Measurements from ENCODE around the gene SAMSN1.

Gene SAMSN1

DNA sequence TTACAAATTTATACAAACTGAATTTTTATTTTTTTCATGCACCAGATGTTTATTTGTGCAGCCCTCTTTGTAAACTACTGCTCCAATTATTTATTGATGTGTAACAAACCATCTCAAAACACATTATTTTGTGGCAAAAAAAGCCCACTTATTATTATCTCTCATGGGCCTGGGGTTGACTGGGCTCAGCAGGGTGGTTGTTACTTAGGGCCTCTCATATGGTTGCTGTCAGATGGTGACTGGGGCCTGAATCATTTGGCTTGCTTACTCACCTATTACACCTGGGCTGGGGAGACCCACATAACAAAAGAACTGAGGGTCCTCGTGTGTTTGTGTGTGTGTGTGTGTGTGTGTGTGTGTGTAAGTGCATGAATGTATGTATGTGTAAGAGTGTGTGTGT lies 110.7 kb downstream of the SAMSN1 start:
- Histone ChIP-seq H3F3A (ENCODE audit: insufficient read depth, low read length) (no peaks in the 10 kb centered on the region), H3K79me2 (ENCODE audit: insufficient read depth, low read length) (no peaks in the 10 kb centered on the region), H3K9me2 (ENCODE audit: low read depth, low read length) (no peaks in the 10 kb centered on the region), H3K9ac (ENCODE audit: low read length) (no peak overlapping the region), H3K4me1 (ENCODE audit: insufficient read depth, low read length, severe bottlenecking) (no peaks in the 10 kb centered on the region), H3K27ac (ENCODE audit: low read depth, low read length, poor library complexity, severe bottlenecking) (no peak overlapping the region), H2AFZ (ENCODE audit: low read length) (no peak overlapping the region), H4K20me1 (ENCODE audit: insufficient read depth, low read length) (no peaks in the 10 kb centered on the region), H3K4me3 (ENCODE audit: low read depth, low read length, poor library complexity, severe bottlenecking) (no peak overlapping the region), H3K4me2 (ENCODE audit: low read length) (no peak overlapping the region), H3K9me3 (ENCODE audit: low read length) (no peaks in the 10 kb centered on the region), H3K36me3 (ENCODE audit: insufficient read depth, low read length) (no peaks in the 10 kb centered on the region), H3K27me3 (ENCODE audit: insufficient read depth, low read length) (no peaks in the 10 kb centered on the region; the same call in 1 of the 2 replicates)
- TF ChIP-seq, protein P1, sequence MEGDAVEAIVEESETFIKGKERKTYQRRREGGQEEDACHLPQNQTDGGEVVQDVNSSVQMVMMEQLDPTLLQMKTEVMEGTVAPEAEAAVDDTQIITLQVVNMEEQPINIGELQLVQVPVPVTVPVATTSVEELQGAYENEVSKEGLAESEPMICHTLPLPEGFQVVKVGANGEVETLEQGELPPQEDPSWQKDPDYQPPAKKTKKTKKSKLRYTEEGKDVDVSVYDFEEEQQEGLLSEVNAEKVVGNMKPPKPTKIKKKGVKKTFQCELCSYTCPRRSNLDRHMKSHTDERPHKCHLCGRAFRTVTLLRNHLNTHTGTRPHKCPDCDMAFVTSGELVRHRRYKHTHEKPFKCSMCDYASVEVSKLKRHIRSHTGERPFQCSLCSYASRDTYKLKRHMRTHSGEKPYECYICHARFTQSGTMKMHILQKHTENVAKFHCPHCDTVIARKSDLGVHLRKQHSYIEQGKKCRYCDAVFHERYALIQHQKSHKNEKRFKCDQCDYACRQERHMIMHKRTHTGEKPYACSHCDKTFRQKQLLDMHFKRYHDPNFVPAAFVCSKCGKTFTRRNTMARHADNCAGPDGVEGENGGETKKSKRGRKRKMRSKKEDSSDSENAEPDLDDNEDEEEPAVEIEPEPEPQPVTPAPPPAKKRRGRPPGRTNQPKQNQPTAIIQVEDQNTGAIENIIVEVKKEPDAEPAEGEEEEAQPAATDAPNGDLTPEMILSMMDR (IDR thresholded peaks at IDR 0.05; ENCODE audit: low read length), result no peak
- no peak for TF ChIP-seq EZH2 (IDR thresholded peaks at IDR 0.05; ENCODE audit: borderline replicate concordance, low read length)

Data from OCI-LY1 (cell line).